Activated T-cell treated with anti-CD3 and anti-CD28 coated beads for 1 hour (primary cell): ENCODE data around the gene CALCOCO1.

Experiments
- DNase-seq: peaks from one replicate; pipeline ENCODE4 v3.0.0-alpha.2; 2020; ENCODE audit warnings: low read depth

CALCOCO1 gene

GRCh38 chr12:53751336-53752191, 24.3 kb upstream of the CALCOCO1 start, which contains the start of gene CISTR:
Gene CISTR, minus strand, starts transcription at chr12:53751979.
- DNase-seq, result no peak

GRCh38 chr12:53750812-53751335, 23.6 kb upstream of the CALCOCO1 start:
- DNase-seq, result no peak

- DNase-seq, result no peak
Measured at GRCh38 chr12:53749986-53750811, 22.9 kb upstream of the CALCOCO1 start.

GRCh38 chr12:53748072-53748840, 21.0 kb upstream of the CALCOCO1 start:
- no peak for DNase-seq

GRCh38 chr12:53747095-53747494, 19.8 kb upstream of the CALCOCO1 start:
- DNase-seq, result no peak

- DNase-seq, result peak; percentile 84
Measured at GRCh38 chr12:53746592-53747092, 19.4 kb upstream of the CALCOCO1 start.

- no peak for DNase-seq
Measured at GRCh38 chr12:53744751-53745150, 17.5 kb upstream of the CALCOCO1 start.

- no peak for DNase-seq
Measured at GRCh38 chr12:53744130-53744441, 16.8 kb upstream of the CALCOCO1 start.

GRCh38 chr12:53743266-53744129, 16.2 kb upstream of the CALCOCO1 start:
- DNase-seq, result peak; percentile 40

GRCh38 chr12:53740130-53740491, 12.9 kb upstream of the CALCOCO1 start:
- no peak for DNase-seq

GRCh38 chr12:53739214-53740129, 12.2 kb upstream of the CALCOCO1 start:
- no peak for DNase-seq

- DNase-seq, result peak; percentile 40
Measured at GRCh38 chr12:53738406-53739213, 11.4 kb upstream of the CALCOCO1 start.

- DNase-seq, result no peak
Measured at GRCh38 chr12:53737951-53738405, 10.7 kb upstream of the CALCOCO1 start.

GRCh38 chr12:53737093-53737808, 10.0 kb upstream of the CALCOCO1 start:
- DNase-seq, result no peak

- DNase-seq, result no peak
Measured at GRCh38 chr12:53736592-53736991, 9.3 kb upstream of the CALCOCO1 start.

- DNase-seq, result no peak
Measured at GRCh38 chr12:53735556-53735955, 8.3 kb upstream of the CALCOCO1 start.

GRCh38 chr12:53734425-53734824, 7.2 kb upstream of the CALCOCO1 start:
- no peak for DNase-seq

- DNase-seq, result no peak
Measured at GRCh38 chr12:53733807-53734200, 6.6 kb upstream of the CALCOCO1 start.
